Posterior vena cava (tissue), 2 donors: ENCODE data around the gene ZNF705A. TPM values are rescaled to one million over a fixed set of nuclear protein-coding genes. Genes with fewer than 3 reads are reported as not detected.
"Not testable (repeated sequence)": the region's sequence is repeated elsewhere in the genome, so short reads cannot be mapped to it uniquely, and the experiment has no call there.

Experiments used
- DNase-seq: peaks from one replicate; pipeline ENCODE4 v3.0.0-alpha.2; 2020; ENCODE audit warnings: low spot score
- intact Hi-C, 2 donors: fragments of 100-400 bp; cut with DNase I; formaldehyde crosslinking; loops; one replicate each; pipeline versions ENCODE4 v1.14.1 to v1.14.2; 2022 to 2023
- total RNA-seq, 2 donors: library from RNA; stranded (reverse); fragmentation: NEBNext Ultra II Directional; extraction: Animal tissue kit (Norgen Biotek cat#: 25700); gene quantifications; one replicate each; pipeline ENCODE4 v1.2.1, GENCODE V29; 2021
- donor health status: DM: yes; HTN: yes; CAD: no.
- donor health status: DM: yes; HTN: yes; CAD: no.

Gene ZNF705A
- total RNA-seq, 2 donors from 2014 or later = not detected

DNA sequence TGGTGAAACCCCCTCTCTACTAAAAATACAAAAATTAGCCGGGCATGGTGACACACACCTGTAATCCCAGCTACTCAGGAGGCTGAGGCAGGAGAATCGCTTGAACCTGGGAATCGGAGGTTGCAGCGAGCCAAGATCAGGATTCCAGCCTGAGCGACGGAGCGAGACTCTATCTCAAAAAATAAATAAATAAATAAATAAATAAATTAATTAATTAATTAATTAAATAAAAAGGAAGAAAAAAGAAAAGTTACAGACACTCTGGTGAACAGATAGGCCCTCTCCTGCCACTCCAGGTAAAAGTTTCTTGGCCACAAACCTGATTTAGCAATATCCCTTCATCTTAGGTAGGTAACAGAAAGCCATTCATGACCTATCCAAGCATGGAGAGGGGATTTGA is 26.1 kb downstream of the ZNF705A start:
- DNase-seq, intact Hi-C loops: not testable (repeated sequence)

DNA sequence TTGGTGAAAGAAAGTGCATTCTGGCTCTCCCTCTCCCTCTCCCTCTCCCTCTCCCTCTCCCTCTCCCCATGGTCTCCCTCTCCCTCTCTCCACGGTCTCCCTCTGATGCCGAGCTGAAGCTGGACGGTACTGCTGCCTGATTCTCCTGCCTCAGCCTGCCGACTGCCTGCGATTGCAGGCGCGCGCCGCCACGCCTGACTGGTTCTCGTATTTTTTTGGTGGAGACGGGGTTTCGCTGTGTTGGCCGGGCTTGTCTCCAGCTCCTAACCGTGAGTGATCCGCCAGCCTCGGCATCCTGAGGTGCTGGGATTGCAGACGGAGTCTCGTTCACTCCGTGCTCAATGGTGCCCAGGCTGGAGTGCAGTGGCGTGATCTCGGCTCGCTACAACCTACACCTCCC is 26.5 kb downstream of the ZNF705A start:
- intact Hi-C loops = not testable (repeated sequence)

DNA sequence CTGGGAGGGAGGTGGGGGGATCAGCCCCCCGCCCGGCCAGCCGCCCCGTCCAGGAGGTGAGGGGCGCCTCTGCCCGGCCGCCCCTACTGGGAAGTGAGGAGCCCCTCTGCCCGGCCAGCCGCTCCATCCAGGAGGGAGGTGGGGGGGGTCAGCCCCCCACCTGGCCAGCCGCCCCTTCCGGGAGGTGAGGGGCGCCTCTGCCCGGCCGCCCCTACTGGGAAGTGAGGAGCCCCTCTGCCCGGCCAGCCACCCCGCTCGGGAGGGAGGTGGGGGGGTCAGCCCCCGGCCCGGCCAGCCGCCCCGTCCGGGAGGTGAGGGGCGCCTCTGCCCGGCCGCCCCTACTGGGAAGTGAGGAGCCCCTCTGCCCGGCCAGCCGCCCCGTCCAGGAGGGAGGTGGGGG is 27.4 kb downstream of the ZNF705A start:
- intact Hi-C loops, DNase-seq: not testable (repeated sequence)

More for the DNA sequence above, 26.5 kb downstream of the ZNF705A start:
- not testable (repeated sequence) for DNase-seq

DNA sequence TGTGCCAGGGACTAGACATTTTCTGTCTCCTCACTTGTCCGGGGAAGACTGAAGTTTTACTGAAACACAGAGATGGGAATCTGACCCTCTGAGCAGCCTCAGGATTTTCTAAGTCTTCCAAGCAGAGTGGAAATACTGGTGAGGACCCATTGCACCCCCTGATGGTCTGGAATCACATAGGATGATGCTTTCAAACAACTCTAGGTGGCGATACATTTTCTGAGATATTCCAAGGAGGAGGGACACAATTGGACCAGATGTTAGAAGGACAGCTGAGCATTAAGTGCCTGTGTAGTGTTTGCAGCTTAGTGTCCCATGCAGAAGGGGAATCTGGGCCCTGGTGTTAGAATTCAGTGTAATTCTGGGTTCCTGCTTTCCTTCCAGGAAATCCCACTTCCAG is 31.3 kb downstream of the ZNF705A start:
- DNase-seq, intact Hi-C loops: not testable (repeated sequence)

DNA sequence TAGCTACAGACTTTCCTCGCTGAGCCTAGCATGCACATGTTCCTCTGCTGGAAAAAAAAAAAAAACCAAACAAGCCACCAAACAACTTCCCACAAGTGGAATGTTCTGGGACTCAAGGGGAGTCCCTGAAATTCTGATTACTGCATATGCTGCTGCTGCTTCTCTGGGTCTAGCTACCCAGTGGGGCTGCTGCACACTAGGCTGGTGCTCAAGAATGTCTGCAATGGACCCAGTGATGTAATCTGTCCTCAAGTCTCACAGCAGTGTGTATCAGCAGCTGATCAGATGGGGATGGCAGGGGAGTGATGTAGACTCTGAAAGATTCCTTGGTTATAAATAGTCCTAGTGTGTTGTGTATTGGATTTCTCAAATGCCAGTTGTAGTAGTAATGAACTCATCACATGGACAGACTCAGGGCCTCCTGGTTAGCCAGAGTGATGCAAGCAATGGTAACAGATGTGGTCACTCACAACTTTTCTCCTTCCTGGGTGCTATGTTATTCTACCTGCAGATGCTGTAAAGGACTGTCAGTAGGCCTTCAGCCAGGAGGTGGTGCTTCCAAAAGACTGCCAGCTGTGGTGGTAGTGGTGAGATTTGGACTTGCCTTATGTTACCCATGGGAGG is 41.0 kb downstream of the ZNF705A start:
- intact Hi-C loops, DNase-seq: not testable (repeated sequence)

DNA sequence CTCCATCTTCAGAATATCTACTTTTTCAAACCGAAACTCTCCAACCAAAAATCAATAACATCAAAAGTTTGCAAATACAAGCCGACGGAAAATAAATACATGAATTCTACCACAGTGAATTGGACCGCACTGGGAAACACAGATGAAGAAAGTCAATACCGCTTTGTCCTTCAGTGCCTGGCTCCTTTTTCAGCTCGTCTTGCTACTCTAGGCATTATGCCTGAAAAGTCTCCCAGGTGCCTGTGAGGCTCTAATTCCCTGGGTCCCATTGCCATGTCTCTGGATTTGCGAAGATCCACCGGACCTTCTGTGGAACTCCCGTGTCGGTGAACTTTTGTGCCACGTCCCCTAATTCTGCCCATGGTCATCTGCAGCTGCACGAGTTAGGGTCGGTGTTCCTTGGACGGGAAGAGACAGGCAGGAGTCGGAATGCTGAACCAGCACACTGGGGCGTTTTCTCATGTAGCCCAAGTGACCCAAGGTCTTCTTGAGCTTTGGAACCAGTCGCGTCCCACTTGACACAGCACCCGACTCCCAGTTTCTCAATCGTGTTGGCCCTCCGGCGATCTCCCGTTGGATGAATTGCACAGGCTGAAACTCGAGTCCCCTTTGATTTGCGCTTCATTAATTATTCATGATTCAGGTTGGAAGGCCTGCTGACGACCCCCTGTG is 62.0 kb downstream of the ZNF705A start:
- intact Hi-C loops = not testable (repeated sequence)
- DNase-seq = peak; percentile 74

DNA sequence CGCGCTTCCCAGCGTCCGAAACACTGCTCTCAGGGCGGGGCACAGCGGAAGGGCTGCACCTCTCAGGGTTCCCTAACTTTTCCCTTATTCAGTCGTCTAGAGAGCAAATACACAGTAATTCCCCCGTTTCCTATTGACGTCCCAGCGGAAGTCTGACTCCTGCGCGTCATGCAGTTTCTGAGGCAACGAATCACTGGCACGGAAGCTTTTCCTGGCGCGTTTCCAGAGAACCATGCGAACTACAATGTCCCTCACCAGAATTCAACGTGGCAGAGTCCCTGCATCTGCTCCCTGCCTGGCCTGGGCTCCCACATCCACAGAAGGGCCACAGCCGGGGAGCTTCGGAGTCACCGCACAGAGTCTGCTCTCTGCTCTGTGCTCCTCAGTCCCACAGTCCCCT is 64.6 kb downstream of the ZNF705A start:
- peak; percentile 76 for DNase-seq
- intact Hi-C loops = loop anchor here in 1 of 2 donors (10.0 kb wide), 1 partner anchor 117 kb away; no protein-coding TSS in a partner anchor

DNA sequence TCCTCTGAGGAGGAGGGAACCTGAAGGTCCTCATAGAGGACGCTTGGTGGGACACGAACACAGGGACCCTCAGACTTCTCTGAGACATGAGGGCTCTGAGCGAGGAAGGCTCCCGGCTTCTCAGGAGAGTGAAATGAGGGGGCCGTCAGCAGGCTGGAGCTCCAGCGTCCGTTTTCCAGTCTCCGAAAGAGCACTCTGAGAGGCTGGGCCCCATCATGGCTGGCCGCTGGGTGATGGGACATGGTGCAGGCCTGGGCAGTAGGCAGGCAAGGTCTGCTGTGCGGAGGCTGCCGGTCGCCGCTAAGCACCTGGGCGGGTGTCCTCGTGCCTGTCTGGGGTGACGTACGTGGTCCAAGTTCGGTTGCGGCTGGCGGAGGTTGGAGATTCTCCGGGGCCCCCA is 65.0 kb downstream of the ZNF705A start:
- peak; percentile 66 for DNase-seq
- intact Hi-C loops = loop anchor here in 1 of 2 donors (10.0 kb wide), 1 partner anchor 117 kb away; no protein-coding TSS in a partner anchor

DNA sequence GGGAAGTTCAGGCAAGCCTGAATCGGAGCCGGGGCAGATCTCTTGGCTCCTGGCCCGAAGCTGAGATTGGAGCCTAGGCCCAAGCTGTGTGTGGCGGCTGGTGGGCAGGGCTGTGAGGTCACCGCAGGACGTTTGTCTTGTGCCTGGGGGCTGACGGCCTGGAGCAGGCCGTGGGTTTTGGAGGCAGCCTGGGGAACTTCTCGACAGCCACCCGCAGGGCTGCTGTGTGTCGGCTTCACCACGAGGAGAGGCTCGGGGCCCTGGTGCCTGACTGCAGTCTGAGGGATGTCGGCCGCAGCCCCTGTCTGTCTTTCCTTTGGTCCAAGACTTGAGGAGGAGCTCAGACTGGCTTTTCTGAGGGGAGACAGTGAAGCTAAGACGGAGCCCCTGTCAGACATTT is 65.5 kb downstream of the ZNF705A start:
- intact Hi-C loops = loop anchor here in 1 of 2 donors (10.0 kb wide), 1 partner anchor 118 kb away; no protein-coding TSS in a partner anchor
- peak; percentile 80 for DNase-seq

DNA sequence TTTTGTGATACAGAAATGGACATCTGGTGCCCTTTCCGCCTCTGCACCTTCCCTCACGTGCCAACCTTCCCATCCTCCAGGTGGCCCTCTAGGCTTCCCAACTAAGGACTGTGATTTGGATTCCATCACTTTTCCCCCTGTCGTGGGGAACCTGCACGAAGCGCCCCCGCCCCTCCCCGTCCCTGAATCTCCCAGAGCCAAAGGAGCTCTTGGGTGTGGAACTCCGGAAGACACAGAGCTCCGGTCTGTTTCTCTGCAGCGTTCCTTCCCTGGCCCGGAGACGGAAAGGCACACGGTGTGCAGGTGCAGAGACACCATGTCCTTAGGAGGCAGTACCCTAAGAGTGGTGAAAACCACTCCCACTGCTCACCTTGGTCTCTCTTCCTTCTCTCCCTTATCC is 66.8 kb downstream of the ZNF705A start:
- DNase-seq = peak; percentile 45

DNA sequence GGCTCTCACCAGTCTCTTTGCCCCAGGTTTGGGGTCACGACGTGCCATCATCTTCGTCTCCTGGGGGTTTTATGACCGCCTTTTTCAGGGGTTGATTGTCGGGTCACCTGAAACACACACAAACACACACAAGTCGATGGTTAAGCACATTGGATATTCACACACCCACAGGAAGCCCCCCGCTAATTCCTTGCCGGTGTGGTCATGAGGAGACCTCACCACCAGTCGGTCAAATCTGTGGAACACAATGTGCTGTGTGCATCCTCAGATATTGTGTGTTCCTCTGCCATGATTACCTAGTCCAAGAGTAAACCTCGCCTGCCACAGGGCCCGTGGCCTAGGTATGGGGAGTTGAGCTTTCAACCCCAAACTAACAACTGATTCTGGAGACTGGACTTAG is 68.0 kb downstream of the ZNF705A start:
- peak; percentile 45 for DNase-seq
- intact Hi-C loops = loop anchor here in 1 of 2 donors (10.0 kb wide), 1 partner anchor 120 kb away; no protein-coding TSS in a partner anchor

More for the DNA sequence above, 66.8 kb downstream of the ZNF705A start:
- intact Hi-C loops = loop anchor here in 1 of 2 donors (10.0 kb wide), 1 partner anchor 119 kb away; no protein-coding TSS in a partner anchor

DNA sequence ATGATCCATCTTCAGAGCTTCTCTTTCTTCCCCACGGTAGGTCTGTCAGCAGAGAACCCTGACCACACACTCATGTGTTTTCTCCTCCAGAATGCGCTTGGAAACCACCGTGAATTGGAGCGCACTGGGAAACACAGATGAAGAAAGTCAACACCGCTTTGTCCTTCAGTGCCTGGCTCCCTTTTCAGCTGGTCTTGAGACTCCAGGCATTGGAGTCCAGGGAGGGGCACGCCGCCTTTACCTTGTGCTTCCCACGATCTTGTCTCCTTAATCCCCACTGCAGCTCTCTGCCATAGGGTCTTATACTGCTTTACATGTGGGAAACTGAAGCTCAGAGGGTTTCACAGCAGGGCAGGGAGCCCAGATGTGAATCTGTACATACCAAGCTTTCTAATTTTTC is 69.5 kb downstream of the ZNF705A start:
- DNase-seq = peak; percentile 62
- intact Hi-C loops = loop anchor here in 1 of 2 donors (10.0 kb wide), 1 partner anchor 122 kb away; no protein-coding TSS in a partner anchor

DNA sequence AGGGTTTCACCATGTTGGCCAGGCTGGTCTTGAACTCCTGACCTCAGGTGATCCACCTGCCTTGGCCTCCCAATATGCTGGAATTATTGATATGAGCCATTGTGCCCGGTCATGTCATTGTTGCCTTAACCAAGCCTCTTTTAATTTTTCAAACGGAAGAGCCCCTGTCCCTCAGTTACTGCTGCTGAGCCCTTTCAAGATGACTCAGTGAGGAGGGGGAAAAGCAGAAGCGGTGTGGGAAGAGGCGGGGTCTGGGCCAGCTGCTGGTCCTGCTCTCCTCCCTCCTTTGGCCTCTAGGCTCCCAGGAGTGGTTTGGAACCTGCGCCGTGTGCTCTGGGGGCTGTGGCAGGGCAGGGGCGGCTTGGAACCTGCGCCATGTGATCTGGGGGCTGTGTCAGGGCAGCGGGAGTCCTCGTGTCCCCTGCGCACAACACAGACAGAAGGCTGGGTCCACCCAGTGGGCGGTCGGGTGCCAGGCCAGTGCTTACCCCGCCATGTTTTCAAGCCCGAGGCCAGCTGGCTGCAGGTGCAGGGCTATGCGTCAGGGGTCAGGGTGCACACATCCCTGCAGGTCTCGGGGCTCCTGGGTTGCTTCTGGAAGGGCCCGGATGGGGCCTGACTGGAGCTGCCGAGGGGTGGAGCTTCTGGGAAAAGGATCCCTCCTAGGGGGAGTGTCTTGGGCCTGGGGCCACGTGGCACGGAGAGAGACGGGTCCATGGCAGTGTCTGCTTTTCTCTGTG is 70.3 kb downstream of the ZNF705A start, which contains the start of gene FAM90A1:
Gene FAM90A1, minus strand, starts transcription at position 627 of the 740 bp plus-strand sequence. CDS start 2,786 bp downstream, outside the sequence.
- intact Hi-C loops = loop anchor here in 1 of 2 donors (10.0 kb wide), 1 partner anchor 122 kb away; no protein-coding TSS in a partner anchor

DNA sequence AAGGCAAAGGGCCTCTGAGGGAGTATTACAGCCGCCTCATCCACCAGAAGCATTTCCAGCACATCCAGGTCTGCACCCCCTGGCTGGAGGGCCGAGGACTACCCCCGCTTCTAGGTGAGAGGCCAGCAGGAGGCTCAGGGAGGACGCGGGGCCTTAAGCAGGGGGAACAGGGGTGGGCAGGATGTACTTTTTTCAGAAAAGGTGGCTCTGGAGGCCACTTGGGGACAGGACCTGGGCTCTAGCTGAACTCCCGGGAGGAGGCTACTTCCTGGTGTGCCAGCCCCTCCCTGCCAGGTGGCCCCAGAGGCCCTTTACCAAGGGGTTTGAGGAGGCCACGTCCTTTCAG is 70.9 kb downstream of the ZNF705A start:
- intact Hi-C loops = loop anchor here in 1 of 2 donors (10.0 kb wide), 1 partner anchor 123 kb away; no protein-coding TSS in a partner anchor
- DNase-seq = not testable (repeated sequence)

More for the DNA sequence above, 70.3 kb downstream of the ZNF705A start, which contains the start of gene FAM90A1:
- peak; percentile 88 for DNase-seq

DNA sequence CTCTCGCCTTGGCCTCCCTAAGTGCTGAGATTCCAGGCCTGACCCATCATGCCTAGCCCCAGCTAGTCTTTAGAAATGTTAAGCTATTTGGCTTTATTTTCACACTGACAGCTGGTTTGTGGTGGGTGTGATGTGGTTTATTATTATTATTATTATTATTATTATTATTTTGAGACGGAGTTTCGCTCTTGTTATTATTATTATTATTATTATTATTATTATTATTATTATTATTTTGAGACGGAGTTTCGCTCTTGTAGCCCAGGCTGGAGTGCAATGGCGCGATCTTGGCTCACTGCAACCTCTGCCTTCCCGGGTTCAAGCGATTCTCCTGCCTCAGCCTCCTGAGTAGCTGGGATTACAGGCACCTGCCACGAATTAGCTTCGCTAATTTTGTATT is 71.8 kb downstream of the ZNF705A start:
- intact Hi-C loops = loop anchor here in 1 of 2 donors (10.0 kb wide), 1 partner anchor 124 kb away; no protein-coding TSS in a partner anchor
- DNase-seq = not testable (repeated sequence)

DNA sequence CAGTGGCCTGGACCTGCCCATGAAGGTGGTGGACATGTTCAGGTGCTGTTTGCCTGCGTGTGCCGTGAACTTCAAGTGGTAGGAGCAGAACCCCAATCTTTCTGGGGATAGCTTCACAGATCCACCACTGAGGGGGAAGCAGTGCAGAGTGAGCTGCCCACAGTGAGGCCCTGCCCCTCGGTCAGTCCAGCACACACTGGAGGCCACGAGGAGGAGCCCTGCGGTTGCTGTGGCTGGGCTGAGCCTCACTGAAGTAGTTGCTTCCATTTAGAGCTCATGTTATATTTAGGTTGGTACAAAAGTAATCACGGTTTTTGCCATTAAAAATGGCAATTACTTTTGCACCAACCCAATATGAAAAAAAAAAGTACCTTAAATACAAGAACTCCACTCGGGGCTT is 72.7 kb downstream of the ZNF705A start:
- intact Hi-C loops = loop anchor here in 1 of 2 donors (10.0 kb wide), 1 partner anchor 125 kb away; no protein-coding TSS in a partner anchor
- DNase-seq = peak; percentile 79
